Measurements from ENCODE around the gene ANKRD40.

ANKRD40 gene

DNA sequence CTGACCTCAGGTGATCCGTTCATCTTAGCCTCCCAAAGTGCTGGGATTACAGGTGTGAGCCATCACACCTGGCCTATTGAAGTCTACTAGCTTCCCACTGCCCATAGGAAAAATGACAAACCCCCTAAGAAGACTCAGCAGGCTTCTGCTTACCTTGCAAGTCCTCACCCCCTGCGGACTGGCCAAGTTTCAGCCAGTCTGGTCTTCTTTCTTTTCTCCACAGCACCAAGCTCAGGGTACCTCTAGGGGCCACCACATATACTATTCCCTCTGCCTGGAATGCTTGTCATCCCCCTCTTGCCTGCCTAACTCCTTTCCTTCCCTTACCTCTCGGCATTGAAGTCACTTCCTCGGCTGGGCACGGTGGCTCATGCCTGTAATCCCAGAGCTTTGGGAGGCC lies 41.9 kb downstream of the ANKRD40 start:
- TF ChIP-seq, protein P1, sequence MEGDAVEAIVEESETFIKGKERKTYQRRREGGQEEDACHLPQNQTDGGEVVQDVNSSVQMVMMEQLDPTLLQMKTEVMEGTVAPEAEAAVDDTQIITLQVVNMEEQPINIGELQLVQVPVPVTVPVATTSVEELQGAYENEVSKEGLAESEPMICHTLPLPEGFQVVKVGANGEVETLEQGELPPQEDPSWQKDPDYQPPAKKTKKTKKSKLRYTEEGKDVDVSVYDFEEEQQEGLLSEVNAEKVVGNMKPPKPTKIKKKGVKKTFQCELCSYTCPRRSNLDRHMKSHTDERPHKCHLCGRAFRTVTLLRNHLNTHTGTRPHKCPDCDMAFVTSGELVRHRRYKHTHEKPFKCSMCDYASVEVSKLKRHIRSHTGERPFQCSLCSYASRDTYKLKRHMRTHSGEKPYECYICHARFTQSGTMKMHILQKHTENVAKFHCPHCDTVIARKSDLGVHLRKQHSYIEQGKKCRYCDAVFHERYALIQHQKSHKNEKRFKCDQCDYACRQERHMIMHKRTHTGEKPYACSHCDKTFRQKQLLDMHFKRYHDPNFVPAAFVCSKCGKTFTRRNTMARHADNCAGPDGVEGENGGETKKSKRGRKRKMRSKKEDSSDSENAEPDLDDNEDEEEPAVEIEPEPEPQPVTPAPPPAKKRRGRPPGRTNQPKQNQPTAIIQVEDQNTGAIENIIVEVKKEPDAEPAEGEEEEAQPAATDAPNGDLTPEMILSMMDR (IDR thresholded peaks at IDR 0.05; ENCODE audit: insufficient read depth, low read depth, low read length, missing control alignments) = no peak
- H3K4me3 ChIP-seq (ENCODE audit: low read length) = no peak overlapping the region
- DNase-seq (ENCODE audit: low read depth) = no peak

DNA sequence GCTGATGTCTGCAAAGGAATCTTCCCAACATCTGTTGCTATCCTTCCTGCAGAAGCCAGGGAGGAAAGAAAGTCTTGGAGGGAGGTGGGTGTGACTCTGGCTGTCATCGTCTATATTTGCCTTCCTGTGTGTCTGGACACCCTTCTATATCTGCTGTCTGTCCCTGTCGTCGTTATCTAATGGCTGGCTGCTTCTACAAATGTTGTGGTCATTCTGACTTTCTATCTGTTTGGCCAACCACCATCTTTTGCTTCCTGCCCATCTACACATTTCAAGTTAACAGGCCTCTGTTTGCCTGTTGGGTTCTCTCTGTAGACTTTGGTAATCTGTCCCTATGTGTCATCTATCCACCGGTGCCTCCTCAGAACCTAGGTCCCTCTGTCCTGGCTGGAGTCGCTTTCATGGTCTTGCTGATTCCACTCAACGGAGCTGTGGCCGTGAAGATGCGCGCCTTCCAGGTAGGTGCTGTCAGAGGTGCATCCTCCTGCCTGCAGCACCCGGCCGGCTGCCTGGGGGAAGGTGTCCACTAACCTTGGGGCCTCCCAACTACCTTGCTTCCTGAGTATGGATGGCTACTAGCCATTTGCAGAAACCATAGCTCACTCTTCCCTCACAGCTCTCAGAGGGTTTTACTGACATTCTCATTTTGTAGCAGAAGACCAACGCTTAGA lies 42.8 kb downstream of the ANKRD40 start:
- DNase-seq (ENCODE audit: low read depth) = no peak
- H3K4me3 ChIP-seq (ENCODE audit: low read length) = no peak overlapping the region
- TF ChIP-seq, protein P1 (IDR thresholded peaks at IDR 0.05; ENCODE audit: insufficient read depth, low read depth, low read length, missing control alignments) = no peak

DNA sequence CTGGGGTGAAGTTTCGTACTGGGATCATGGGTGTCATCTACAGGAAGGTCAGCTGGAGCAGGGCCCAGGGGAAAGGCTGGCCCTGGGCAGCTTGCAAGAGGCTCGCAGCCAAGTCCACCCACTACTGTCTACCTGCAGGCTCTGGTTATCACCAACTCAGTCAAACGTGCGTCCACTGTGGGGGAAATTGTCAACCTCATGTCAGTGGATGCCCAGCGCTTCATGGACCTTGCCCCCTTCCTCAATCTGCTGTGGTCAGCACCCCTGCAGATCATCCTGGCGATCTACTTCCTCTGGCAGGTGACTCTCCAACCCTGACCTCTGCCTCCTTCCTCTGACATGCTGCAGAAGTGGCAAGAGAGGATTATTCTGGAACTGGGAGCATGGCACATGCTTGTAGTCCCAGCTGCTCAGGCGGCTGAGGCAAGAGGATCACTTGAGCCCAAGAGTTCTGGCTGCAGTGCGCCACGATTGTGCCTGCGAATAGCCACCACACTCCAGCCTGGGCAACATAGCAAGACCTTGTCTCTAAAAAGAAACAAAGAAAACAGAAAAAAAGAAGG lies 43.8 kb downstream of the ANKRD40 start:
- H3K4me3 ChIP-seq (ENCODE audit: low read length) = no peak overlapping the region
- TF ChIP-seq, protein P1 (IDR thresholded peaks at IDR 0.05; ENCODE audit: insufficient read depth, low read depth, low read length, missing control alignments) = no peak
- DNase-seq (ENCODE audit: low read depth) = no peak

DNA sequence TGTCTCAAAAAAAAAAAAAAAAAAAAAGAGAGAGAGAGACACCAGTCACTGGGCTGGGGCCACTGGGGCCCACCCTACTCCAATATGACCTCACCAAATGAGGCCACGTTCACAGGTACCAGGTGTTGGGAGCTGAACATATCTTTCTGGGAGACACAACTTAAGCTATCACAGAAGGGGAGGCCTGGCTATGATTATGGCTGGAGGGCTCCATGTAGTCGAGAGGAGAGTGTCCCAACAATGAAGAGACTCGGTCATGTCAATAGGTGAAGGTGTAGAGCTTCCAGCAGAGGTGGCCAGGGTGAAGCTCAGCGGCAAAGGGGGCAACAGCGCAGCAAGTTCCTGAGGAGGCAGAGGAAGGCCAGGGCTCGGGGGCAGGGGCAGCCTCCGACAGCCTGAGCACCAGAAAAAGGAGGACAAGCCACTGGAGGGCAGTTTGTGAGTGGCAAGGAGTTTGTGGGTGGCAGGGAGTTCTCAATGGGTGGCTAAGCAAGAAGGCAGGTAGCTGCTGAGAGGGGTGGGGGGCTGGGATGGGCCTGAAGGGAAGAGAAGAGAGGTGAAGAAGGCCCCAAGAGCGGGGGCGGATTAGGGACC lies 45.0 kb downstream of the ANKRD40 start:
- TF ChIP-seq, protein P1 (IDR thresholded peaks at IDR 0.05; ENCODE audit: insufficient read depth, low read depth, low read length, missing control alignments) = no peak
- DNase-seq (ENCODE audit: low read depth) = no peak
- H3K4me3 ChIP-seq (ENCODE audit: low read length) = no peak overlapping the region

DNA sequence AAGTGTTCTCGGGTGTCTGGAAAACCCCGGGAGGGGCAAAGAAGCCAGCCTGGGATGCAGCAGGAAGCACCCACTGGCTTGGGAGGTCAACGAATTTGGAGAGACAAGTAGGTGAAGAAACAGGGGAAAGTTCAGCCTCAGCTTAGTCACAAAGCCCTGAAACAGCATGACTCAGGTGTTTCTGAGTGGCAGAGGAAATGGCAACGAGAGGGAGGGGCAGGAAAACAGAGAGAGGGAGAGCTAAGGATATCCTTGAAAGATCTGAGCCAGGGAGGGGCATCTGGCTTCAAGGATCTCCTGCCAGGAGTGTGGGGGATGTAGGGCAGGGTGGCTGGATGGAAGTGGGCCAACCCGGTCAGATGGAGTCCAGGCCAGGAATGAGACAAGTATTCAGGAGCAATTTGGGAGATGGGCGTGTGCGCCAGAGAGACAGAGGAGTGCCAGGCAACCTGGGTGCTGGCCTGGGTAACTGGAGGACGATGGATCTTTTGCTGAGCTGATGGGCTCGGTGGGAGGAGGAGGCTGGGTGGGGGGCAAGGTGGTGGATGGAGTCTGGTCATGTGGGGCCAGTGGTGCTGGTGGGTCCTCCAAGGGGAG lies 45.8 kb downstream of the ANKRD40 start:
- peak; percentile 94 for DNase-seq (ENCODE audit: low read depth)
- no peak overlapping the region for H3K4me3 ChIP-seq (ENCODE audit: low read length)
- TF ChIP-seq, protein P1 (IDR thresholded peaks at IDR 0.05; ENCODE audit: insufficient read depth, low read depth, low read length, missing control alignments) = no peak

DNA sequence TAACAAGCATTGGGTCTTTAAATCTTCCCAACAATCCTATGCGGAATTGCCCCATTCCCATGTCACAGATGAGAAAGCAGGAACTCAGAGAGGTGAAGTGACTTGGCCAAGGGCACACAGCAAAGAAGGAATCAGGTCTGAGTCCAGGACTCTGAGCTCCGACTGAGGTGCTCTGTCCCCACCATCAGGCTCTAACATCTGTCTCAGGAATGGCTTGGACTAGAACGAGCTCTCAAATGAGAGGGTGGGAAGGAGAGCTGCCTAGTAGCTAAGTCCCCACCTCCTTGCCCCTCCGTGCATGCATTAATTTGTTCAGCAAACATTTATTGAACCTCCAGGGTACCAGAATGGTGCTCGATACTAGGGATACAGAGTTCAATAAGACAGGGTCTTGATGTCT lies 46.4 kb downstream of the ANKRD40 start:
- no peak for DNase-seq (ENCODE audit: low read depth)
- H3K4me3 ChIP-seq (ENCODE audit: low read length) = no peak overlapping the region
- TF ChIP-seq, protein P1 (IDR thresholded peaks at IDR 0.05; ENCODE audit: insufficient read depth, low read depth, low read length, missing control alignments) = no peak
